ENCODE data around the gene KCNAB2.

DNA sequence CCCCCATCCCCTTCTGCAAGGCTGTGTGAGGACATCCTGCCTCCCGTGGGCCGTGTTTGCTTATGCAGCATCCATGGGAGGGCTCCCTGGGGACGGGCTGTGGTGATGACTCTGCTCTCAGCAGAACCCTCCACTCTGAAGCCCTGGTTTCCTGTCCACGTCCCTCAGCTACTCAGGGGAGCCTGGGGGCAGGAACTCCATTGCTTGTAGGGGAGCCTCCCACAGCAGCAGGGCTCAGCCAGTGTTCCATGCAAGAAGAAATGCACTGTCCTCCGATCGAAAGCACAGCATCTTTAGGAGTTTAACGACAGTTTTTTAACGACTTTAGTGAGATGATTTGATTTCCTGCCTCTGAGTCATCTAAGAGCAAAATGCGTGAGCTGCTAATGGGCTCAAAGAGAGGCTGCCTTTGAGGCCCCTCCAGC, 8.3 kb upstream of the KCNAB2 start:
- TF ChIP-seq, protein P1, sequence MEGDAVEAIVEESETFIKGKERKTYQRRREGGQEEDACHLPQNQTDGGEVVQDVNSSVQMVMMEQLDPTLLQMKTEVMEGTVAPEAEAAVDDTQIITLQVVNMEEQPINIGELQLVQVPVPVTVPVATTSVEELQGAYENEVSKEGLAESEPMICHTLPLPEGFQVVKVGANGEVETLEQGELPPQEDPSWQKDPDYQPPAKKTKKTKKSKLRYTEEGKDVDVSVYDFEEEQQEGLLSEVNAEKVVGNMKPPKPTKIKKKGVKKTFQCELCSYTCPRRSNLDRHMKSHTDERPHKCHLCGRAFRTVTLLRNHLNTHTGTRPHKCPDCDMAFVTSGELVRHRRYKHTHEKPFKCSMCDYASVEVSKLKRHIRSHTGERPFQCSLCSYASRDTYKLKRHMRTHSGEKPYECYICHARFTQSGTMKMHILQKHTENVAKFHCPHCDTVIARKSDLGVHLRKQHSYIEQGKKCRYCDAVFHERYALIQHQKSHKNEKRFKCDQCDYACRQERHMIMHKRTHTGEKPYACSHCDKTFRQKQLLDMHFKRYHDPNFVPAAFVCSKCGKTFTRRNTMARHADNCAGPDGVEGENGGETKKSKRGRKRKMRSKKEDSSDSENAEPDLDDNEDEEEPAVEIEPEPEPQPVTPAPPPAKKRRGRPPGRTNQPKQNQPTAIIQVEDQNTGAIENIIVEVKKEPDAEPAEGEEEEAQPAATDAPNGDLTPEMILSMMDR (IDR thresholded peaks at IDR 0.05) = no peak
- no peak for TF ChIP-seq EZH2phosphoT487 (IDR thresholded peaks at IDR 0.05)
